GM12892 (cell line): ENCODE data around the gene C12orf75.

Experiments
- POLR2A ChIP-seq: IDR thresholded peaks from 2 replicates; pipeline ENCODE4 v1.6.1; 2011; ENCODE audit warnings: low read depth, low read length, control low read depth
- POLR2AphosphoS5 ChIP-seq: IDR thresholded peaks from 2 replicates; pipeline ENCODE4 v1.6.1; 2011; ENCODE audit warnings: low read depth, low read length, control low read depth
- TAF1 ChIP-seq: IDR thresholded peaks from 2 replicates; pipeline ENCODE4 v1.6.1; 2011; ENCODE audit warnings: low read depth, mild to moderate bottlenecking, control low read depth, low read length, borderline replicate concordance

- no peak for TF ChIP-seq POLR2A
- no peak for TF ChIP-seq TAF1
- no peak for TF ChIP-seq POLR2AphosphoS5
These were observed 10.7 kb upstream of the C12orf75 start for GRCh38 chr12:105319691-105320209.
